Middle frontal gyrus (tissue), 1 donor: ENCODE measurements around the gene CDK19.
"Not testable (repeated sequence)": the region's sequence is repeated elsewhere in the genome, so short reads cannot be mapped to it uniquely, and the experiment has no call there.

Experiments used
- DNase-seq: peaks from one replicate; pipeline ENCODE4 v3.0.0-alpha.2; 2015; ENCODE audit warnings: low spot score; ENCODE audit errors: extremely low spot score

CDK19 gene

GRCh38 chr6:110760589-110760988, 54.7 kb downstream of the CDK19 start:
- no peak for DNase-seq

DNA sequence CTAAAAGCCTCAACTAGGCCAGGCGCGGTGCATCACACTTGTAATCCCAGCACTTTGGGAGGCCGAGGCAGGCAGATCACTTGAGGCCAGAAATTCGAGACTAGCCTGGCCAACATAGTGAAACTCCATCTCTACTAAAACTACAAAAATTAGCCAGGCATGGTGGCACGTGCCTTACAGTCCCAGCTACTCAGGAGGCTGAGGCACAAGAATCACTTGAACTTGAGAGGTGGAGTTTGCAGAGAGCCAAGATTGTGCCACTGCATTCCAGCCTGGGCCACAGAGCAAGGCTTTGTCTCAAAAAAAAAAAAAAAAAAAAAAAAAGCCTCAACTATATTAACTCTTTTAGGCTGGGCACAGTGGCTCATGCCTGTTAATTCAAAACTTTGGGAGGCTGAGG, 55.2 kb downstream of the CDK19 start:
- DNase-seq, result not testable (repeated sequence)

DNA sequence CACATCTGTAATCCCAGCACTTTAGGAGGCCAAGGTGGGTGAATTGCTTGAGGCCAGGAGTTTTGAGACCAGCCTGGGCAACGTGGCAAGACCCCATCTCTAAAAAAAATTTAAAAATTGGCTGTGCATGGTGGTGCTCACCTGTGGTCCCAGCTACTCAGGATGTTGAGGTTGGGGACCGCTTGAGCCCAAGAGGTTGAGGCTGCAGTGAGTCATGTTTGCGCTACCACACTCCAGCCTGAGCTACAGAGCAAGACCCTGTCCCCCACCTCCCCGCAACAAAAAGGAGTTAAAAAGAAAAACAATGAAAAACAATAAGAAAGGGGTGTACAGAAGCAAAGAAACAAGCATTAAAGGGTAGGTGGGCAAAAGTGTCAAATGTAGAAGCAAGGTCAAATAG, 57.3 kb downstream of the CDK19 start:
- no peak for DNase-seq

- no peak for DNase-seq
These were observed 58.5 kb downstream of the CDK19 start for GRCh38 chr6:110756817-110757216.

GRCh38 chr6:110755411-110755834, 59.8 kb downstream of the CDK19 start:
- DNase-seq, result no peak

DNA sequence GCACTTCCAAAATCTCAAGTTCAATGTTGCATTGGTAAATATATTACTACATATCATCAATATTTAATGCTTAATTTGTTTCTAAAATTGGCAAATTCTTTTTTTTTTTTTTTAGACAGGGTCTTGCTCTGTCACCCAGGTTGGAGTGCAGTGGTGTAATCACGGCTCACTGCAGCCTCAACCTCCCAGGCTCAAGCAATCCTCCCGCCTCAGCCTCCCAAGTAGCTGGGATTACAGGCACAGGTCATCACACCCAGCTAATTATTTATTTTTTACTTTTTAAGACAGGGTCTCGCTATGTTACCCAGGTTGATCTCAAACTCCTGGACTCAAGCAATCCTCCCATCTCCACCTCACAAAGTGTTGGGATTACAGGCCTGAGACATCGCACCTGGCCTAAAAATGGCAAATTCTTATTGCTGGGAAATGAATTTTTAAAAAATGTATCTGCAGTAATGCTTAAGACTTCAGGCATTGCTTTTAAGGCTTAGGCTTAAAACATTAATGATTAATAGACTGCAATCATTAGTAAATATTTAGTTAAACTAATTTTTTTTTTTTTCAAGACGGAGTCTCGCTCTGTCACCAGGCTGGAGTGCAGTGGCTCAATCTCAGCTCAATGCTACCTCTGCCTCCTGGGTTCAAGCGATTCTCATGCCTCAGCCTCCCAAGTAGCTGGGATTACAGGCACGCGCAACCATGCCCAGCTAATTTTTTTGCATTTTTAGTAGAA, 61.2 kb downstream of the CDK19 start:
- DNase-seq, result not testable (repeated sequence)

DNA sequence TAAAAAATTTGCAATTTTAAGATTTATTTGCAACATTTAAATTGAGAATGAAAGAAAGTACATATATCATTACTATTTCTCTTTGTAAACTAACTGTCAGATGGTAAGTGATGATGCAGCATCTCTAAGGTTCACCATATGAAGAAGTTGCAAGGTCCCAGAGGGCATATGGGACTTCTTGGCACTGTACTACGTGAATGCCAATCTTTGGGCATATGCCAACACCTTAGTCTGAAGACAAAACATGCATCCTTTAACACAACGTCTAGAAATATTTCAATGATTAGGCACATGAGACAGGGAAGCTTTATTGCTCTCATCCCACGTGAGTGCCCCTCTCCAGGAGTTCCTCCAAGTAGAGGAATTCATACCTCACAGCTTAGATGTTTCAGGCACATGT, 66.8 kb downstream of the CDK19 start:
- no peak for DNase-seq

- no peak for DNase-seq
These were observed 68.6 kb downstream of the CDK19 start for GRCh38 chr6:110746680-110747079.

GRCh38 chr6:110744991-110745390, 70.3 kb downstream of the CDK19 start:
- DNase-seq, result no peak

DNA sequence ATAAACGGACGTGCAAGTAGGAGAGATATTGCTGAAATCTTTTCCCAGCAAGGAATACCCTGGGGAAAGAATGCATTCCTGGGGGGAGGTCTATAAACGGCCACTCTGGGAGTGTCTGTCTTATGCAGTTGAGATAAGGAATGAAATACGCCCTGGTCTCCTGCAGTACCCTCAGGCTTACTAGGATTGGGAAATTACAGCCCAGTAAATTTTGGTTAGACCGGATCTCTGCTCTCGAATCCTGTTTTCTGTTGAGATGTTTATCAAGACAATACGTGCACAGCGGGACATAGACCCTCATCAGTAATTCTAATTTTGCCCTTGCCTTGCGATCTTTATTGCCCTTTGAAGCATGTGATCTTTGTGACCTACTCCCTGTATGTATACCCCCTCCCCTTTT, 72.7 kb downstream of the CDK19 start:
- not testable (repeated sequence) for DNase-seq

- DNase-seq, result no peak
These were observed 73.8 kb downstream of the CDK19 start for GRCh38 chr6:110741517-110741916.

- DNase-seq, result no peak
These were observed 76.3 kb downstream of the CDK19 start for GRCh38 chr6:110738899-110739365.

DNA sequence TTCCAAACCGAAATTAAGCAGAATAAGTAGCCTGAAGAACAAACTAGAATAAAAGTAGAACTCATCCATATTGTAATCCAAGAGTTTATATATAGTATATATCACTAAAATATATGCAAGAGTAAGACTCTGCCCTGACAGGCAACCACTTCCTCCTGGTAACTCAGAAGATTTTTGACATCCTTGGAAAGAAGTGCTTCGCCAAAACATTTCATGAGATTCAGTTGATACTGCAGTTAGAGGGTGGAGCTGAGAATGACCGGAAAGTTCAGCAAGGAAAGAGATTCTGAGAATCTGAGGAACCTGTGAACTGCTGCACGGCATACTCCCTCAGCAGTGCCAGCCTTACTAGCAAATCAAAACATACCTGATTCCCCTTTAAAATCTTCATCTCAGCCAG, 79.6 kb downstream of the CDK19 start:
- DNase-seq, result no peak

GRCh38 chr6:110731898-110732297, 83.4 kb downstream of the CDK19 start:
- DNase-seq, result no peak

GRCh38 chr6:110731196-110731595, 84.1 kb downstream of the CDK19 start:
- DNase-seq, result no peak

- no peak for DNase-seq
These were observed 86.8 kb downstream of the CDK19 start for GRCh38 chr6:110728501-110728900.

DNA sequence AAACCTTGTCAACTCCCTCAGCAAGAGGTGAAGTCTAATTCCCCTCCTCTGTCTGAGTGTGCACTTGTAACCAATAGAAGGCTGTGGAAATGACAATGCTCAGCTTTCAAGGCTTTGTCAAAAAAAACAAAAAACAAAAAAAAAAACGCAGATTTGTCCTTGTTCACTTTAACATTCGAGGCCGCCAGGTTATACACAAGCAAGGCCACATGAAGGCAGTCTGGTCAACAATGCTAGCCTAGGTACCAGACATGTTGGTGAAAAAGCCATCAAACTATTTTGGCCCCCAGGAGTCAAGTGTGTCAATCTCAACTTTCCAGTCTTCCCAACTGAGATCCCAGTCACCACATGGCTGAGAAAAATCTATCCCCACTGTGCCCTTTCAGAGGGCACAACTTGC, 92.3 kb downstream of the CDK19 start:
- DNase-seq, result no peak

DNA sequence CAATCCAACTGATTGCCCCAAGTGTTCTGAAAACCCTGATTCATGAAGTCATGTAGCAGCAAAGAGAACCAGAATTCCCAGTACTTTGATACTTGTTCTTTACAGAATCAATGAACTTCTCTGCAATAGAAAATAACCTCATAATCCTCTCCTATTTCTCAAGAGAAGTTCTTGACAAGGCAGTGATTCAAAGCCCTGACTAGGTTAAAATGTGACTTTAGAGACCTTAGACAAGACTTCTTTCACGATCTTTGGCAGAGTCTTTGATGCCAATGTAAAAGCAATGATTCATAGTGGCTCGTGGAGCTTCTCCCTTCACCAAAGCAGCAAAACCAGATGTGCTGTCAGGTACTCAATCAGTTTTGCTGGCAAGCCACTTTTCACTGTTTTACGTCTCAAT, 95.2 kb downstream of the CDK19 start:
- no peak for DNase-seq

- not testable (repeated sequence) for DNase-seq
These were observed 95.7 kb downstream of the CDK19 start for GRCh38 chr6:110719601-110720000.

- no peak for DNase-seq
These were observed 101.1 kb downstream of the CDK19 start for GRCh38 chr6:110714143-110714542.

DNA sequence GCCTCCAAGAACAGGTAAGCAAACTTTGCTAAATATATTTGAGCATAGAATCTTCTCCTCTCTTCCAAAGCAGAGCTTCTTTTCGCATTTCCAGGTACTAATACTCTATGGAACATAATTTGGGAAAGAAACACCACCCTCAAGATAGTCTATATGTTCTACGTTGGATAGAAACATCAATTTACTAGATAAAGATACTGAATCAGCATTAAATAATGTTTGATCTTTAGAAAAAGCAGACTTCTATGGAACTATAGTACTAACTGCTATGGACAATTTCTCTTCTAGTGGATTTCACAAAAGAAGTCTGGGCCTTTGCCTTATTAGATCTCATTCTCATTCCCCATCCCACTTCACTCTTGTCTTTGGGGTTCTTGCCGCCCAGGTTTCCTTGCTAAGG, 103.0 kb downstream of the CDK19 start:
- DNase-seq, result no peak

GRCh38 chr6:110710115-110710514, 105.2 kb downstream of the CDK19 start:
- DNase-seq, result no peak

DNA sequence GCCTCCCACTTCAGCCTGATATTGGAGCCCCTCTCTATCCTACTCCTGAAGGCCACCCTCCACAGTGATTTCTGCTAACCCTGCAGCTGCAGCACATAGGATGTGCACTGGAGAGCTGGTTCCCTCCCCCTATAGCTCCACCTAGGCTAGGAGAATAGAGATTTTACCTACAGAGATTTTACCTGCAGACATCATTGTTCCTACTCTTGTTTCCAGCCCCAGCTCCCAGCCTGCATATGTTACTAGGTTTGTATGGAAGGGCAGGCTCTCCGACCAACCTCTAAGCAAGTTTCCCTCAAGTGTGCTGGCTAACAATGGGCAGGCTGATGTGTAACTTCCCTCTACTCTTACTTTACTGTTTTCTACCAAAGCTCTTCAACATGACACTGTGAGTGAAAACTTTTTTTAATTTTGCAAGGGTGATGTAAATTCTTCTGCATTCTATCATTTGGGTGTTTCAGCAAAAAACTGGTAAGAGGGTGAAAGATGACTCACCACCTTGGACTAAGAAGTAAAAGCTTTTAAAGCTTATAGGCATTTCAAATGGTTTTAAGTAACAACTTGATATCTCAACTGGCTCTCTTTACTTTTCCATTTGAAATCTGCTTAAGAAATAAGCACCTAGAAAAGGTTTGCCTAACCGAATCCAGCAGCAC, 106.8 kb downstream of the CDK19 start:
- no peak for DNase-seq
